ENCODE results near the gene GRIN2C. TPM values are rescaled to one million over a fixed set of nuclear protein-coding genes. Genes with fewer than 3 reads are reported as not detected.

The GRIN2C gene
- total and polyA plus RNA-seq, 2 donors (not counting 1 experiment from before 2014, with no cell fraction given): 0.03 TPM; not detected in 1

- H3K27me3 ChIP-seq (replicated peaks in 1 of 4; ENCODE audit: control extremely low read depth in 1 of 4, control insufficient read depth in 3 of 4, insufficient read depth in 4 of 4, low read length in 3 of 4): no peaks in the 10 kb centered on the region
- no peak overlapping the region for H3K27ac ChIP-seq (ENCODE audit: low read length in 2 of 2)
- H3K27me3 Mint-ChIP-seq: no peaks in the 10 kb centered on the region
- no peak overlapping the region for H3K27ac Mint-ChIP-seq
- DNase-seq: no peak
- ChIA-PET POLR2A (no interaction called here), CTCF (no interaction called here)
- H3K4me2 ChIP-seq (replicated peaks; ENCODE audit: low read depth, low read length, poor library complexity, severe bottlenecking): no peak overlapping the region
- H3K9ac ChIP-seq (ENCODE audit: low read length): no peak overlapping the region
- no peaks in the 10 kb centered on the region for H3K9me3 ChIP-seq (ENCODE audit: control extremely low read depth in 1 of 3, control insufficient read depth in 2 of 3, insufficient read depth in 1 of 3, low read length in 2 of 3)
- no peaks in the 10 kb centered on the region for H3K9me3 Mint-ChIP-seq (ENCODE audit: insufficient read depth)
- no peak overlapping the region for H3K4me3 ChIP-seq (ENCODE audit: control extremely low read depth in 1 of 5, extremely low read depth in 1 of 5, insufficient read depth in 1 of 5, low read depth in 2 of 5, low read length in 4 of 5)
- H3K4me1 Mint-ChIP-seq: peaks cover 1% of the 10 kb centered on the region
- H3K4me3 Mint-ChIP-seq: no peak overlapping the region
- no peaks in the 10 kb centered on the region for H4K20me1 ChIP-seq (ENCODE audit: control insufficient read depth, insufficient read depth, low read length, poor library complexity, severe bottlenecking)
- no peaks in the 10 kb centered on the region for H3K4me1 ChIP-seq (ENCODE audit: control insufficient read depth in 2 of 2, insufficient read depth in 2 of 2, low read length in 2 of 2)
- no peak overlapping the region for H2AFZ ChIP-seq (ENCODE audit: insufficient read depth, low read depth, low read length, poor library complexity, severe bottlenecking)
- no peak for TF ChIP-seq EZH2 (IDR thresholded peaks at IDR 0.05; ENCODE audit: borderline replicate concordance, insufficient read depth, low read depth, low read length, poor library complexity, severe bottlenecking)
- TF ChIP-seq CTCF (IDR thresholded peaks at IDR 0.05): no peak
- 96% methylated on average over 14 of the region's 18 CpGs for WGBS (ENCODE audit: insufficient coverage)
- no peak for ATAC-seq (ENCODE audit: low read depth)
- intact Hi-C loops (cut with micrococcal nuclease): no loop called here
- no peaks in the 10 kb centered on the region for H3K79me2 ChIP-seq (ENCODE audit: control insufficient read depth, insufficient read depth, low read length)
- no peaks in the 10 kb centered on the region for H3K36me3 ChIP-seq (replicated peaks in 1 of 2; ENCODE audit: control extremely low read depth in 1 of 2, control insufficient read depth in 1 of 2, extremely low read depth in 1 of 2, insufficient read depth in 2 of 2, low read length in 1 of 2)
Measured at GRCh38 chr17:74816905-74817620, 42.6 kb downstream of the GRIN2C start.

DNA sequence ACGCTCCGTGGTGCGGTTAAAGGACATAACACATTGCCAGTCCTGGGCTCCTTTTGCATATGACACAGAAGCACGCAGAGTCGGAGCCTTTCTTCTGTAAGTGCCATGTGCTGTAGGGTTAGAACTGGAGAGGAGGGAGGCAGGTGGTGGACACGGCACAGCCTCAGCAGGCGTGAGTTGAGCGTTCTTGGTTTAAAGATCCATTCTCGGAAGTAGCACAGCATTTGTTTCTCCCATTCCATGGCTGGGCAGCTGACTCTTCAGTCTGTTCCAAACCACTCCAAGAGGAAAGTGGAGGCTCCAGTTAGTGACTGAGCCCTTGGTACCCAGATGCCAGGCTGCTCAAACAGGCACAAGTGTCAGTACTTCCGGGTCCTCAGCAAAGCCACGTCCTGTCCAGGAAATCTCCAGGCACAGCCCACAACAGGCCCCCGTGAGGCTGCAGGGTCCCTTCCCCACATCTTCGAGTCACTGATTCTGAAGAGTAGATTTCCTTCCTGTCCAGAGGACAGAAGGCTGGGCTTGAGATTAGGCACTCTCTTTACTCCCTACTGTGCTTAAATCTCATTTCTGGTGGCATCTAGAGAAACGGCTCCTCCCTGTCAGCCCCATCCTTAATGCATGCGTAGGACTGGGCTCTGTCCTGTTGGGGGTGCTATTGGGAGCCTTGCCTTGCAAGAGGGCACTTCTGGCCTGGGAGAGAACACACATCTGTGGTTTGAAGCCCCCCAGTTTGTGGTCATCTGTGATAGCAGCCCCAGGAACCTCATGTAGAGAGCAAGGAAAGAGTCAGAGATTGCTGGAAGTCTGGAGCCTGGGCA is 43.9 kb downstream of the GRIN2C start:
- POLR2A ChIA-PET: no interaction called here
- CTCF ChIA-PET: interaction anchor here (1.7 kb wide), 1 partner anchor 50 kb away, joined by 5 read pairs; no protein-coding TSS in a partner anchor

More for the DNA sequence above, 43.9 kb downstream of the GRIN2C start:
- H3K9me3 ChIP-seq (ENCODE audit: control extremely low read depth in 1 of 3, control insufficient read depth in 2 of 3, insufficient read depth in 1 of 3, low read length in 2 of 3): no peaks in the 10 kb centered on the region
- no peak overlapping the region for H3K4me2 ChIP-seq (replicated peaks; ENCODE audit: low read depth, low read length, poor library complexity, severe bottlenecking)
- no peak overlapping the region for H3K4me3 Mint-ChIP-seq
- no peak overlapping the region for H3K27ac ChIP-seq (ENCODE audit: low read length in 2 of 2)
- no peak overlapping the region for H3K4me3 ChIP-seq (ENCODE audit: control extremely low read depth in 1 of 5, extremely low read depth in 1 of 5, insufficient read depth in 1 of 5, low read depth in 2 of 5, low read length in 4 of 5)
- H2AFZ ChIP-seq (ENCODE audit: insufficient read depth, low read depth, low read length, poor library complexity, severe bottlenecking): no peak overlapping the region
- no peaks in the 10 kb centered on the region for H3K27me3 ChIP-seq (replicated peaks in 1 of 4; ENCODE audit: control extremely low read depth in 1 of 4, control insufficient read depth in 3 of 4, insufficient read depth in 4 of 4, low read length in 3 of 4)
- no peaks in the 10 kb centered on the region for H3K27me3 Mint-ChIP-seq
- H3K4me1 Mint-ChIP-seq: peaks cover 1% of the 10 kb centered on the region
- H3K4me1 ChIP-seq (ENCODE audit: control insufficient read depth in 2 of 2, insufficient read depth in 2 of 2, low read length in 2 of 2): no peaks in the 10 kb centered on the region
- H3K27ac Mint-ChIP-seq: no peak overlapping the region
- no peaks in the 10 kb centered on the region for H3K79me2 ChIP-seq (ENCODE audit: control insufficient read depth, insufficient read depth, low read length)
- TF ChIP-seq CTCF (IDR thresholded peaks at IDR 0.05) (no peak), EZH2 (IDR thresholded peaks at IDR 0.05; ENCODE audit: borderline replicate concordance, insufficient read depth, low read depth, low read length, poor library complexity, severe bottlenecking) (no peak)
- ATAC-seq (ENCODE audit: low read depth) (no peak), DNase-seq (no peak)
- no peak overlapping the region for H3K9ac ChIP-seq (ENCODE audit: low read length)
- intact Hi-C loops (cut with micrococcal nuclease): no loop called here
- H3K36me3 ChIP-seq (replicated peaks in 1 of 2; ENCODE audit: control extremely low read depth in 1 of 2, control insufficient read depth in 1 of 2, extremely low read depth in 1 of 2, insufficient read depth in 2 of 2, low read length in 1 of 2): no peaks in the 10 kb centered on the region
- 82% methylated on average over 13 of the region's 15 CpGs for WGBS (ENCODE audit: insufficient coverage)
- no peaks in the 10 kb centered on the region for H3K9me3 Mint-ChIP-seq (ENCODE audit: insufficient read depth)
- no peaks in the 10 kb centered on the region for H4K20me1 ChIP-seq (ENCODE audit: control insufficient read depth, insufficient read depth, low read length, poor library complexity, severe bottlenecking)
